CD4-positive, alpha-beta T cell (primary cell): ENCODE results near the gene SH3BP2. TPM values are rescaled to one million over a fixed set of nuclear protein-coding genes. Genes with fewer than 3 reads are reported as not detected.

ENCODE experiments used
- ATAC-seq: fragments of 200-7000 bp; cut with Tn5 transposase; one replicate; pipeline ENCODE4 v1.10.0; 2022; ENCODE audit warnings: mild to moderate bottlenecking; ENCODE audit not compliant: poor library complexity
- CTCF ChIA-PET: fragments of 350-600 bp; sonication (Branson Sonifier 250); formaldehyde crosslinking; loops from one replicate; lab custom pipeline; 2021; ENCODE audit warnings: antibody characterized with exemption, inconsistent platforms; lab: Charles Lee
- POLR2A ChIA-PET: fragments of 350-600 bp; sonication (Branson Sonifier 250); formaldehyde crosslinking; loops from one replicate; lab custom pipeline; 2021; ENCODE audit warnings: antibody characterized with exemption, inconsistent platforms; lab: Charles Lee
- DNase-seq, 14 experiments: peaks; one replicate each; pipeline ENCODE4 v3.0.0-alpha.2; 2013 to 2020; ENCODE audit warnings: mixed read lengths in 2 of 14
- H3K27ac ChIP-seq, 2 donors: one replicate each; pipeline versions ENCODE4 v1.5.1 to v1.7.0; 2013; ENCODE audit warnings: low read length in 2 of 2, low read depth in 1 of 2, mild to moderate bottlenecking in 1 of 2
- H3K27me3 ChIP-seq, 2 experiments: 1 replicate in 1 of 2; 2 replicates in 1 of 2; pipeline versions ENCODE4 v1.6.1 to v1.7.0; 2013; ENCODE audit warnings: low read length in 2 of 2, control low read depth in 1 of 2, mild to moderate bottlenecking in 1 of 2, moderate library complexity in 1 of 2; ENCODE audit not compliant: insufficient read depth in 2 of 2, control insufficient read depth in 1 of 2
- H3K36me3 ChIP-seq: one replicate; pipeline ENCODE4 v1.6.1; 2013; ENCODE audit warnings: low read length, control low read depth; ENCODE audit not compliant: insufficient read depth
- H3K4me1 ChIP-seq: one replicate; pipeline ENCODE4 v1.6.1; 2013; ENCODE audit warnings: low read length, control low read depth; ENCODE audit not compliant: insufficient read depth
- H3K4me3 ChIP-seq: one replicate; pipeline ENCODE4 v1.5.1; 2013; ENCODE audit warnings: mild to moderate bottlenecking, low read length, moderate library complexity
- H3K9me3 ChIP-seq, 2 experiments: 1 replicate in 1 of 2; 2 replicates in 1 of 2; pipeline versions ENCODE4 v1.6.1 to v1.7.0; 2013; ENCODE audit warnings: low read length in 2 of 2, mild to moderate bottlenecking in 2 of 2, control low read depth in 1 of 2, moderate library complexity in 1 of 2; ENCODE audit not compliant: control insufficient read depth in 1 of 2, insufficient read depth in 1 of 2
- H3K27ac Mint-ChIP-seq: one replicate; pipeline ENCODE4 v1.8.0; 2020; ENCODE audit warnings: mixed read lengths
- H3K27me3 Mint-ChIP-seq: one replicate; pipeline ENCODE4 v1.8.0; 2021; ENCODE audit warnings: mixed read lengths
- H3K36me3 Mint-ChIP-seq: one replicate; pipeline ENCODE4 v1.8.0; 2021; ENCODE audit warnings: low read depth, mixed read lengths
- H3K4me1 Mint-ChIP-seq: one replicate; pipeline ENCODE4 v1.8.0; 2021; ENCODE audit warnings: low read depth, mixed read lengths
- H3K4me3 Mint-ChIP-seq: one replicate; pipeline ENCODE4 v1.8.0; 2020; ENCODE audit warnings: mild to moderate bottlenecking, mixed read lengths
- H3K9me3 Mint-ChIP-seq: one replicate; pipeline ENCODE4 v1.8.0; 2020; ENCODE audit warnings: mixed read lengths
- intact Hi-C, 2 experiments: fragments of 100-400 bp; cut with DNase I in 1 of 2; cut with micrococcal nuclease in 1 of 2; formaldehyde crosslinking; loops; one replicate each; pipeline versions ENCODE4 v1.15.1 to v1.9.0; 2023 to 2025; cut with DNase I, micrococcal nuclease
- total RNA-seq, 174 experiments: library from RNA in 2 of 174; stranded (reverse) in 2 of 174; gene quantifications; one replicate each; pipeline ENCODE4 v1.2.3 and lab custom pipeline; 2021 to 2026
- TF ChIP-seq, protein P1 (sequence below): fragments of 200-600 bp; IDR thresholded peaks from one replicate; pipeline ENCODE4 v1.8.0; 2022; ENCODE audit warnings: antibody characterized with exemption, mild to moderate bottlenecking

Gene SH3BP2
- total RNA-seq, 2 experiments from 2014 or later, result 30.1 to 30.5 TPM

DNA sequence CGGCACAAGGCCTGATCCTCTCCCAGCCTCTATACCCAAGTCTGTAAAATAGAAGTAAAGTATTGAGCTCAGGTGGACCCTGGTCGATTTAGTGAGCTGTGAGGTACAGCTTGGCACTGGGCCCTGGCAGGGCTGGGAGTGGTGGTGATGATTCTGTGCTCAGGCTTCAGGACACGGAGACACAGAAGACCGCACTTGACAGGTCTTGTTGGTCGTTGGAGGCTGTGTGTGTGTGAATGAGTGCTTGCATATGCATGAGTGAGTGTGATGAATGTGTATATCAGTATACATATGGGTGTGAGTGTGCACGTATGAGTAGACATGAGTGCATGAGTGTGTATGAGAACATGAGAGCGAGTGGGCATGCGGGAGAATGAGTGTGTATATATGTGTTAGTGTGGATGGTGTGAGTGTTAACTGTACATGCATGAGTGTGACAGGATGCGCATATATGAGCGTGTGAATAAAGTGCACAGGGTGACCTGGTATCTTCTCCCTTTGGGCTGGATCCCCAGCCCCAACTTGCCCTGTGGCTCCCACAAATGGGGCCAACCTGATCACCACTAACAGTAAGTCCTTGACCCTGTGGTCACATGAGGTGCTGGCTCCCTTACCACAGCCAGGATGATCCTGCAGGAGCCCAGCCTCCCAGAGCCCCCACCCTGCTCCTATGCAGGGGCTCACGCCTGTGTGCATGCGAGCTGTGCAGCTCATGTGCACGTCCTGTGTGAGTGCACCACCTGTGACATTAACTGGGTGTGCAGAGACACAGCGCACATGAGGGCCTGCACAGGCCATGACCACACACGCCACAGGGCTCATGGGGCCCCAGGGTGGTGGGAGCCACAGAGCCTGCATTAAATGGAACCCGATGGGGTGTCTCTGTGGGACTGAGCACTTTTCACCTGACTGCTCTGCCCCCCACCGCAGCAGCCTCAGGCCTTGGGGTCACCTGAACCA lies 20.8 kb downstream of the SH3BP2 start:
- H3K27me3 ChIP-seq, result no peaks in the 10 kb centered on the region
- intact Hi-C loops, result loop anchor here in 1 of 2 experiments (2.0 to 10.0 kb wide), 3 partner anchors 15 to 49 kb away; no protein-coding TSS in a partner anchor
- peak overlapping the region; percentile 95 for H3K27ac Mint-ChIP-seq
- TF ChIP-seq, protein P1, sequence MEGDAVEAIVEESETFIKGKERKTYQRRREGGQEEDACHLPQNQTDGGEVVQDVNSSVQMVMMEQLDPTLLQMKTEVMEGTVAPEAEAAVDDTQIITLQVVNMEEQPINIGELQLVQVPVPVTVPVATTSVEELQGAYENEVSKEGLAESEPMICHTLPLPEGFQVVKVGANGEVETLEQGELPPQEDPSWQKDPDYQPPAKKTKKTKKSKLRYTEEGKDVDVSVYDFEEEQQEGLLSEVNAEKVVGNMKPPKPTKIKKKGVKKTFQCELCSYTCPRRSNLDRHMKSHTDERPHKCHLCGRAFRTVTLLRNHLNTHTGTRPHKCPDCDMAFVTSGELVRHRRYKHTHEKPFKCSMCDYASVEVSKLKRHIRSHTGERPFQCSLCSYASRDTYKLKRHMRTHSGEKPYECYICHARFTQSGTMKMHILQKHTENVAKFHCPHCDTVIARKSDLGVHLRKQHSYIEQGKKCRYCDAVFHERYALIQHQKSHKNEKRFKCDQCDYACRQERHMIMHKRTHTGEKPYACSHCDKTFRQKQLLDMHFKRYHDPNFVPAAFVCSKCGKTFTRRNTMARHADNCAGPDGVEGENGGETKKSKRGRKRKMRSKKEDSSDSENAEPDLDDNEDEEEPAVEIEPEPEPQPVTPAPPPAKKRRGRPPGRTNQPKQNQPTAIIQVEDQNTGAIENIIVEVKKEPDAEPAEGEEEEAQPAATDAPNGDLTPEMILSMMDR, result no peak
- peak overlapping the region; percentile 23 to 83 for H3K27ac ChIP-seq
- CTCF ChIA-PET, result interaction anchor here (0.7 kb wide), 1 partner anchor 58 kb away, joined by 3 read pairs; the partner anchor contains the start of gene TNIP2
- H3K4me1 Mint-ChIP-seq, result peaks cover 61% of the 10 kb centered on the region
- peak overlapping the region; percentile 77 for H3K4me3 ChIP-seq
- peak overlapping the region; percentile 99 for H3K4me3 Mint-ChIP-seq
- no peaks in the 10 kb centered on the region for H3K27me3 Mint-ChIP-seq
- no peak for ATAC-seq
- DNase-seq, result no peak
- POLR2A ChIA-PET, result interaction anchor here (0.6 to 5.0 kb wide), 10 partner anchors 15 to 110 kb away, joined by 3 to 58 read pairs (median 6); partner anchors contain the start of gene ADD1
- no peaks in the 10 kb centered on the region for H3K9me3 Mint-ChIP-seq
- H3K36me3 ChIP-seq, result peaks cover 6% of the 10 kb centered on the region
- H3K4me1 ChIP-seq, result peaks cover 80% of the 10 kb centered on the region
- H3K9me3 ChIP-seq, result no peaks in the 10 kb centered on the region
- peaks cover 13% of the 10 kb centered on the region for H3K36me3 Mint-ChIP-seq

DNA sequence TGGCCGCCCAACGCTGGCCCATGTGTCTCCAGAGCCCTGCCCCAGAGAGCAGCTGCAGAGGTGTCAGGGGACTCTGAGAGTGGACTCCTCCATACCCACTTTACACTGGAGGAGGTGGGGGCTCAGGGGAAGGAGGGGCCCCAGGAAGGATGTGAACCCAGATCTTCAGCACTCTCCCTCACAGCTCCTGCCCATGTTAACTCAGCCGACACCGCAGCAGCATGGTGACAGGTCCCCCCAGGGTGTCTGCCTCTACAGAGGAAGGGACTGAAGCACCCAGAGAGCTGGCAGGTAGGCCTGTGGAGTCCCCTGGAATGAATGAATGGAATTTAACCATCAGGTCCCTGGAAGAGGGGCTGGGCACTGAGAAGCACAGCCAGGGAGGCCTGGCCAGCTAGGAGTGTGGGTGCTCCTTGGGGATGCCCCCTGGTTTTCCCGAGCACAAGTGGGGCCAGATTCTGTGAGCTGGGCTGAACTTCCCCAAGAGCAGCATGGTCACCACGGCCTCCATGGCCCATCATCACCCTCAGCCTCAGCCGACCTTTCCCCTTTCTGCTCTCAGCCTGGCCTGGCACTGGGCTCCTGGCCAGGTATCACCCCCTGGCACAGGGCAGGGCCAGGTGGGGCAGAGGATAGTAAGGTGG lies 21.9 kb downstream of the SH3BP2 start:
- intact Hi-C loops, result loop anchor here in 1 of 2 experiments (5.0 to 10.0 kb wide), 2 partner anchors 38 to 50 kb away; no protein-coding TSS in a partner anchor
- H3K9me3 ChIP-seq, result no peaks in the 10 kb centered on the region
- ATAC-seq (no peak), DNase-seq (peak in 1 of 14 experiments; percentile 61)
- ChIA-PET POLR2A (interaction anchor here (1.0 to 2.0 kb wide), 4 partner anchors 17 to 59 kb away, joined by 3 to 7 read pairs (median 4); no protein-coding TSS in a partner anchor), CTCF (no interaction called here)
- H3K36me3 Mint-ChIP-seq, result peaks cover 18% of the 10 kb centered on the region
- peak overlapping the region; percentile 95 for H3K27ac Mint-ChIP-seq
- H3K9me3 Mint-ChIP-seq, result no peaks in the 10 kb centered on the region
- H3K4me3 Mint-ChIP-seq, result peak overlapping the region; percentile 52
- no peak overlapping the region for H3K4me3 ChIP-seq
- TF ChIP-seq, protein P1, result no peak
- peaks cover 6% of the 10 kb centered on the region for H3K36me3 ChIP-seq
- H3K27me3 ChIP-seq, result no peaks in the 10 kb centered on the region
- peak overlapping the region in 1 of 2 donors; percentile 23 for H3K27ac ChIP-seq
- no peaks in the 10 kb centered on the region for H3K27me3 Mint-ChIP-seq
- peaks cover 71% of the 10 kb centered on the region for H3K4me1 Mint-ChIP-seq
- peaks cover 87% of the 10 kb centered on the region for H3K4me1 ChIP-seq

DNA sequence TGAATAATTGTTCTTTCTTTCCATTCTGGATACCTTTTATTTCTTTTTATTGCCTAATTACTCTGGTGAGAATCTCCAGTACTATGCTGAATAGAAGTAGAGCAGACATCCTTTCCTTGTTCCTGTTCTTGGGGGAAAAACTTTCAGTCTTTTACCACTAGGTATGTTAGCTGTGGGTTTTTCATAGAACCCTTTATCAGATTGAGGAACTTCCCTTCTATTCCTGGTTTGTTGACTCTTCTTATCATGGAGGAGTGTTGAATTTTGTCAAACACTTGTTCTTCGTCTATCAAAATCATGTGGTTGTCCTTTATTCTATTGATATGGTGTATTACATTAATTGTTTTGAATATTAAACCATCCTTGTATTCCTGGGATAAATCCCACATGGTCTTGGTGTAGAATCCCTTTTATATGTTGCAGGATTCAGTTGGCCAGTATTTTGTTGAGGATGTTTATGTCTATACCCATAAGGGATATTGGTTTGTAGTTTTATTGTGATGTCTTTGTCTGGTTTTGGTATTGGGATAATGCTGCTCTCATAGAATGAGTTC lies 23.6 kb downstream of the SH3BP2 start:
- H3K4me3 ChIP-seq, result no peak overlapping the region
- intact Hi-C loops, result loop anchor here in 1 of 2 experiments (10.0 kb wide), 1 partner anchor 52 kb away; no protein-coding TSS in a partner anchor
- Mint-ChIP-seq H3K4me3 (peak overlapping the region; percentile 85), H3K27ac (peak overlapping the region; percentile 83), H3K9me3 (no peaks in the 10 kb centered on the region), H3K36me3 (peaks cover 18% of the 10 kb centered on the region), H3K4me1 (peaks cover 75% of the 10 kb centered on the region), H3K27me3 (no peaks in the 10 kb centered on the region)
- ATAC-seq, result no peak
- H3K27ac ChIP-seq, result peak overlapping the region in 1 of 2 donors; percentile 38
- CTCF ChIA-PET, result no interaction called here
- H3K27me3 ChIP-seq, result no peaks in the 10 kb centered on the region
- POLR2A ChIA-PET, result no interaction called here
- no peaks in the 10 kb centered on the region for H3K9me3 ChIP-seq
- H3K36me3 ChIP-seq, result peaks cover 17% of the 10 kb centered on the region
- TF ChIP-seq, protein P1, result no peak
- DNase-seq, result no peak
- H3K4me1 ChIP-seq, result peaks cover 87% of the 10 kb centered on the region
